ENCODE measurements around the gene SLCO4A1. TPM values are rescaled to one million over a fixed set of nuclear protein-coding genes. Genes with fewer than 3 reads are reported as not detected.

Gene SLCO4A1
- total RNA-seq, 3 donors from 2014 or later, result 13.3 to 18.5 (median 15.0) TPM

DNA sequence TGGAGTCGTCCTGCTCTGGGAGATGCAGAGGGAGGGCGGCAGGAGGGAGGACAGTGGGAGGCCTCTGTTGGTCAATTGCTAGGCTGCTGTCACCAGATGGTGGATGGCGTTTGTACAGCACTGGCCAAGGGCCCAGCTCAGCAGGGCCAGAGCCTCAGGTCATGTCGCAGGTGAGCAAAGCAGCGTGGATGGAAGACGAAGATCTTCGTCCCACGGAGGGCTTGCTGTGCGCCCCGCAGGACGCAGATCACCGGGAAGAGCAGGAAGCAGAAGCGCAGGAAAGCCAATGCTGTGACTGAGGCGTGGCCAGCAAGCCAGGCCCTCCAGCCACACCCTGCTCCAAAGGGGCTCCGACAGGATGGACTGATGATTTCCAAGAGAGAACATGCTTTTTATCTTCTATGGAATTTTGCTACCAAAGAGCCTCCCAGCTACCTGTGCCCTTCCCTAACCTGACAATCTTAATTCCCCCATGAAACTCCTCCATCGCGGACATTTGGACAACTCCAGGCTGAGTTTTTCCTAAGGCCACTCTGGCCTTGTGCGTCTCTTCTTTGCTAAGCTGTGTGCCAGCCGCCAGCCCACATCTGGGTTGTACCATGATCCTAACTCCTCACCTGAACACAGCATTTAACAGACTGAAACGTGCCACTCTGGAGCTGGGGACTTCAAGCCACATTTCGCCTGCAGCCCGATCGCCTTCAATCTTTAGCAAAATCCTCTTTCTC lies 3.5 kb upstream of the SLCO4A1 start:
- ATAC-seq, result no peak
- DNase-seq, result no peak
- peaks cover 20% of the 10 kb centered on the region for H3K4me1 ChIP-seq (ENCODE audit: low read depth)
- no peaks in the 10 kb centered on the region for H3K36me3 ChIP-seq (ENCODE audit: low read depth)
- TF ChIP-seq, protein P1, sequence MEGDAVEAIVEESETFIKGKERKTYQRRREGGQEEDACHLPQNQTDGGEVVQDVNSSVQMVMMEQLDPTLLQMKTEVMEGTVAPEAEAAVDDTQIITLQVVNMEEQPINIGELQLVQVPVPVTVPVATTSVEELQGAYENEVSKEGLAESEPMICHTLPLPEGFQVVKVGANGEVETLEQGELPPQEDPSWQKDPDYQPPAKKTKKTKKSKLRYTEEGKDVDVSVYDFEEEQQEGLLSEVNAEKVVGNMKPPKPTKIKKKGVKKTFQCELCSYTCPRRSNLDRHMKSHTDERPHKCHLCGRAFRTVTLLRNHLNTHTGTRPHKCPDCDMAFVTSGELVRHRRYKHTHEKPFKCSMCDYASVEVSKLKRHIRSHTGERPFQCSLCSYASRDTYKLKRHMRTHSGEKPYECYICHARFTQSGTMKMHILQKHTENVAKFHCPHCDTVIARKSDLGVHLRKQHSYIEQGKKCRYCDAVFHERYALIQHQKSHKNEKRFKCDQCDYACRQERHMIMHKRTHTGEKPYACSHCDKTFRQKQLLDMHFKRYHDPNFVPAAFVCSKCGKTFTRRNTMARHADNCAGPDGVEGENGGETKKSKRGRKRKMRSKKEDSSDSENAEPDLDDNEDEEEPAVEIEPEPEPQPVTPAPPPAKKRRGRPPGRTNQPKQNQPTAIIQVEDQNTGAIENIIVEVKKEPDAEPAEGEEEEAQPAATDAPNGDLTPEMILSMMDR (IDR thresholded peaks at IDR 0.05), result no peak
- no peak overlapping the region for H3K4me3 ChIP-seq
- intact Hi-C loops (cut with DNase I, micrococcal nuclease), result no loop called here
- H3K9me3 ChIP-seq, result no peaks in the 10 kb centered on the region

DNA sequence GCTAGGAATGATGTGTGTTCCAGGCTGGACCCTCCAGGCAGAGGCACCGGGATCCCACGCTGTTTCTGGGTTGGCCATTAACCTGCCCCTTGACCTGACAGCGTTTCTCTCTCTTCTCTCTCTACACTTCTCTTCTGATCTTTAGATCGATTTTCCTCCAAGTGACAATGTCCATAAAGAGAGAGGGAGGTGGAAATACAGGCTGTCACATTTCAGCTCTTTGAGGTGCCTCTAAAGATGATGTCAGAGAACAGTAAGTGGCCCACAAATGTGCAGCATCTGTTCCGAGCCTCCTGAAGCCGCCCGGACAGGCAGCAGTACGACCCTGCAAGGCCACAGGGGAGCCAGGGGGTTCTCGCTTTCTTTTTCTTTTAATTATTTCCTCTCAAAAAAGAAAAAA lies 2.5 kb upstream of the SLCO4A1 start:
- TF ChIP-seq, protein P1 (IDR thresholded peaks at IDR 0.05), result no peak
- ATAC-seq (no peak), DNase-seq (no peak)
- H3K9me3 ChIP-seq, result no peaks in the 10 kb centered on the region
- H3K36me3 ChIP-seq (ENCODE audit: low read depth), result no peaks in the 10 kb centered on the region
- no peak overlapping the region for H3K4me3 ChIP-seq
- intact Hi-C loops (cut with DNase I, micrococcal nuclease), result no loop called here
- peaks cover 29% of the 10 kb centered on the region for H3K4me1 ChIP-seq (ENCODE audit: low read depth)

DNA sequence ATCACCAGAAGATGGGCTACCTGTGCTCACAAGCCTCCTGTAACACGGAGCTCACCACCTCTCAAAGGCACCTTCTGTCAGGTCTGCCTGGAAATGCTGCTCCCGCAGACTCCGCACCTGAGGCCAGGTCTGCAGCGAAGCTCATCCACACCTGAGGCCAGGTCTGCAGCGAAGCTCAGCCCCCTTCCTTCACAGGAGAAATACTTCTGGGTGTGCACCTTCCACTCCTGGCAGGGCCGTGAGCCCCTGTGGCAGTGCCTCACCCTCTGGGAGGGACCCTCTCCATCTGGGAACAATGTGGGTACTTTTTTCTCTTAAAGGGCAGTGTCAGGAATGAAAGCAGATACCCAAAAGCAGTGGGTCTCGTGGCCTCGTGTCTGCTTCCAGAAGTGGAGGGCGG lies 1.4 kb upstream of the SLCO4A1 start:
- Histone ChIP-seq H3K9me3 (no peaks in the 10 kb centered on the region), H3K36me3 (ENCODE audit: low read depth) (no peaks in the 10 kb centered on the region), H3K4me1 (ENCODE audit: low read depth) (peaks cover 40% of the 10 kb centered on the region), H3K4me3 (no peak overlapping the region)
- DNase-seq (no peak), ATAC-seq (no peak)
- TF ChIP-seq, protein P1 (IDR thresholded peaks at IDR 0.05), result no peak
- intact Hi-C loops (cut with DNase I, micrococcal nuclease), result no loop called here

DNA sequence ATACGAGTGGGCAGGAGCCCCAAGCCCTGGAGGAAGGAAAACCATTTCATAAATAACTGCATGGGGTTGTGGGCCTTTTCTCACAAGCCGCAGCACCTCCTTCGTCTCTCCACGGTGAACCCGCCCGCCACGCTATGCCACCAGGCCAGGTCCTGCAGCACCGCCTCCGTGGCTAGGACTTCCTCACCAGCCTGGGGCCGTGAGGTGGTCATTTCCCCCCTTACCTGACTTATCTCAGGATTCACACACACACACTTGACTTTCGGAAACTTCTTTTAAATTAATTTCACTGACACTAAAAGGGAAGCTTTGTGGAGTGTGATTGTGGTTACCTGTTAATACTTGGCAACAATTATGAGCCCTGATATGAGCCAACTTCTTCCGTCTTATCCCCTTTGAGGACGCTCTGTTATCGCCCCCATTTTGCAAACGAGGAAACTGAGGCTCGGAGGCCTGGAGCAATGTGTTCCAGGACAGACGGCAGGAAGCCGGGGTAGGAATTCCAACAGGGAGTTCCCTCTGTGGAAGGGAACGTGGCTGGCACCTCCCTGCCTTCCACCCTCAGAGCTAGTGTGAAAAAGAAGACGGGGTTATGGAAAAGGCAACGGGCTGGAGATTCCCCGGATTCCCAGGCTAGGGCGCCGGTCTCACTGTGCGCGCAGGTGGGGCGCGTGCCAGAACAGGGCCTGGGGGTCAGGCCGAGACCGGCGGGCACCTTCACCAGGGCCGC lies 817 bp upstream of the SLCO4A1 start:
- no peak for DNase-seq
- peaks cover 46% of the 10 kb centered on the region for H3K4me1 ChIP-seq (ENCODE audit: low read depth)
- no peaks in the 10 kb centered on the region for H3K36me3 ChIP-seq (ENCODE audit: low read depth)
- peak overlapping the region; percentile 22 for H3K4me3 ChIP-seq
- intact Hi-C loops (cut with DNase I, micrococcal nuclease), result no loop called here
- ATAC-seq, result peak; percentile 0
- no peaks in the 10 kb centered on the region for H3K9me3 ChIP-seq
- TF ChIP-seq, protein P1 (IDR thresholded peaks at IDR 0.05), result no peak

DNA sequence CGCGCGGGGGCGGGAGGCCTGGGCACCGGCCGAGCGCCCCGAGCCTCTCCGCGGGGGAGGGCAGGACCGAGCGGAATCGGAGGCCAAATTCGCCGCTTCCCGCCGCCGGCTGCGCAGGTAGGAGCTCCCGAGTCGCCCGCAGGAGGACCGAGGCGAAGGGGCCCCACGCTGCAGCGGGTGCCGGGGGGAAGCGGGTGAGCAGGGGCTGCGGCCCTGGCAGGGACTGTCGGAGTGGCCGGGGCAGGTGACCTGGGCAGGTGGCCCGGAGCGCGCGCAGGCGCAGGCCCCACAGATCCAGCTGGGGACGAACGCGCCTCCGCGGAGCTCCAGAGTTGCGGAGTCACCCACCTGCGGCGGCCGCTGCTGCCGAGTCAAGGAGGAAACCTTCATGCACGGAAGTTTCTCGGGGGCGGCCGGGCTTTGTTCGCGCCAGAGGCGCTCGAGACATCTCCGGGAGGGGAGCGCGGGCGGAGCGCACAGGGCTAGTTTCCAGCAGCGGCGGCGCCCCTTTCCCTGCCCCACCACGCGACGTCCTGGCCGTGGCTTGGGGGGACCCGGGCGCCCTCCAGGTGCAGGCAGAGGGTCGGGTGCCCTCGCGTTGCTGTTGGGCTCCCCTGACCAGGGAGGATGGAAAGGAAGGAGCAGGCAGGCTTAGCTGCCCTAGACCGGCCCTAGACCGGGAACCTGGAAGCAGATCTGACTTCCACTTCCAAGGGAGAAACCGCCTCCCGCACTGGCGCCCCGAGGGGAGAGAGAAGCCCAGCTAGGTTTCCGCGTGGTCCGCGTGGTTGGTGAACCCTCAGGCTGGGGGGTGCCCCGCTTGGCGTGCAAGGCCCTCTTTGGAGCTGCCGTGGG lies 590 bp downstream of the SLCO4A1 start:
- H3K36me3 ChIP-seq (ENCODE audit: low read depth), result no peaks in the 10 kb centered on the region
- no peaks in the 10 kb centered on the region for H3K9me3 ChIP-seq
- TF ChIP-seq, protein P1 (IDR thresholded peaks at IDR 0.05), result no peak
- H3K4me3 ChIP-seq, result peak overlapping the region; percentile 22
- peaks cover 60% of the 10 kb centered on the region for H3K4me1 ChIP-seq (ENCODE audit: low read depth)
- DNase-seq, result peak; percentile 59 to 80 (median 75)
- ATAC-seq, result peak; percentile 20
- intact Hi-C loops (cut with DNase I, micrococcal nuclease), result no loop called here

All from mucosa of descending colon (tissue), 3 donors.